GM21619 (cell line): ENCODE measurements around the gene ABCA7.
A peak's percentile ranks its signal among the peaks of the same experiment; 100 is the strongest.

Experiments used
- ATAC-seq: cut with Tn5 transposase; IDR thresholded peaks from one replicate; pipeline ENCODE4 v1.9.1; 2021; ENCODE audit not compliant: unreplicated experiment

The ABCA7 gene

GRCh38 chr19:1068009-1069001 is 28.4 kb downstream of the ABCA7 start:
- ATAC-seq, result no peak

- no peak for ATAC-seq
These were observed 29.3 kb downstream of the ABCA7 start for GRCh38 chr19:1069009-1069779.

- no peak for ATAC-seq
These were observed 30.6 kb downstream of the ABCA7 start for GRCh38 chr19:1070576-1070930.

GRCh38 chr19:1070931-1071791 is 31.3 kb downstream of the ABCA7 start:
- ATAC-seq, result no peak

GRCh38 chr19:1072371-1073015 is 32.6 kb downstream of the ABCA7 start:
- ATAC-seq, result no peak

GRCh38 chr19:1073063-1073955 is 33.4 kb downstream of the ABCA7 start:
- ATAC-seq, result no peak

GRCh38 chr19:1073956-1074517 is 34.1 kb downstream of the ABCA7 start:
- no peak for ATAC-seq

GRCh38 chr19:1074544-1075283 is 34.8 kb downstream of the ABCA7 start:
- ATAC-seq, result no peak

- no peak for ATAC-seq
These were observed 36.1 kb downstream of the ABCA7 start for GRCh38 chr19:1076046-1076386.

- ATAC-seq, result peak; percentile 51
These were observed 37.0 kb downstream of the ABCA7 start for GRCh38 chr19:1076951-1077350.

- ATAC-seq, result no peak
These were observed 39.7 kb downstream of the ABCA7 start for GRCh38 chr19:1079566-1080111.

GRCh38 chr19:1080360-1081161 is 40.7 kb downstream of the ABCA7 start:
- ATAC-seq, result no peak

- ATAC-seq, result no peak
These were observed 41.6 kb downstream of the ABCA7 start for GRCh38 chr19:1081301-1082164.

- no peak for ATAC-seq
These were observed 42.4 kb downstream of the ABCA7 start for GRCh38 chr19:1082165-1082927.

GRCh38 chr19:1082928-1083816 is 43.3 kb downstream of the ABCA7 start:
- ATAC-seq, result no peak
